ENCODE measurements around the gene IGF2R. TPM values are rescaled to one million over a fixed set of nuclear protein-coding genes. Genes with fewer than 3 reads are reported as not detected.

IGF2R gene
- total RNA-seq, 1 experiment from 2014 or later = 92.2 TPM

DNA sequence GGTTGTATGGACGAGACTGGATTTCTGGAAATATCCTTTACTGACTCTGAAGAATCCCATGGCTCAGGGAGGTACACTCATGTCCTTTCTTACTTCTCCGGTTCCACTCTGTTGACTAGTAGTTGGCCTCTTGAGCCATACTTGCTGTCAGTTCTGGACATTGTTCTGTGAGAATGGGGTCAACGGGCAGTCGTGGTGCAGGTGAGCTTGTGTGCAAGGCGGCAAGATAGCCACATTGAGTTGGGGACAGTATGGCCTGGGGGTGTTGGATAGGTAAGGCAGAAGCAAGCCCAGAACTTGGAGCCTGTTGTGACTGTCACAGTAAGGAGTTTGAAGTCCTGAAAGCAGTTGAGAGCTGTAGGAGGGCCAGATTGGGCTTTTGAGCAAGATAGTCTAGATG lies 139.2 kb downstream of the IGF2R start:
- no peaks in the 10 kb centered on the region for H3K9me3 Mint-ChIP-seq (ENCODE audit: unreplicated experiment)
- no peaks in the 10 kb centered on the region for H3K4me1 ChIP-seq
- ChIA-PET CTCF (no interaction called here), POLR2A (no interaction called here)
- no peaks in the 10 kb centered on the region for H3K9me3 ChIP-seq
- H3K27me3 Mint-ChIP-seq (ENCODE audit: insufficient read depth, unreplicated experiment) = no peaks in the 10 kb centered on the region
- no peaks in the 10 kb centered on the region for H3K4me1 Mint-ChIP-seq (ENCODE audit: low read depth, unreplicated experiment)
- peaks cover 60% of the 10 kb centered on the region for H3K36me3 Mint-ChIP-seq (ENCODE audit: insufficient read depth, unreplicated experiment)
- H3K4me3 Mint-ChIP-seq (ENCODE audit: unreplicated experiment) = no peak overlapping the region
- no peak overlapping the region for H3K4me3 ChIP-seq (ENCODE audit: low read depth, low read length)
- H3K36me3 ChIP-seq (ENCODE audit: control insufficient read depth, insufficient read depth, low read length) = peaks cover 3% of the 10 kb centered on the region
- intact Hi-C loops (cut with micrococcal nuclease; ENCODE audit: unreplicated experiment) = no loop called here
- no peak overlapping the region for H3K27ac Mint-ChIP-seq (ENCODE audit: unreplicated experiment)
- no TSS peak for BruUV-seq (replicated peaks)
- no peaks in the 10 kb centered on the region for H3K27me3 ChIP-seq (replicated peaks; ENCODE audit: control insufficient read depth, insufficient read depth, low read length)
- TF ChIP-seq, protein P1, sequence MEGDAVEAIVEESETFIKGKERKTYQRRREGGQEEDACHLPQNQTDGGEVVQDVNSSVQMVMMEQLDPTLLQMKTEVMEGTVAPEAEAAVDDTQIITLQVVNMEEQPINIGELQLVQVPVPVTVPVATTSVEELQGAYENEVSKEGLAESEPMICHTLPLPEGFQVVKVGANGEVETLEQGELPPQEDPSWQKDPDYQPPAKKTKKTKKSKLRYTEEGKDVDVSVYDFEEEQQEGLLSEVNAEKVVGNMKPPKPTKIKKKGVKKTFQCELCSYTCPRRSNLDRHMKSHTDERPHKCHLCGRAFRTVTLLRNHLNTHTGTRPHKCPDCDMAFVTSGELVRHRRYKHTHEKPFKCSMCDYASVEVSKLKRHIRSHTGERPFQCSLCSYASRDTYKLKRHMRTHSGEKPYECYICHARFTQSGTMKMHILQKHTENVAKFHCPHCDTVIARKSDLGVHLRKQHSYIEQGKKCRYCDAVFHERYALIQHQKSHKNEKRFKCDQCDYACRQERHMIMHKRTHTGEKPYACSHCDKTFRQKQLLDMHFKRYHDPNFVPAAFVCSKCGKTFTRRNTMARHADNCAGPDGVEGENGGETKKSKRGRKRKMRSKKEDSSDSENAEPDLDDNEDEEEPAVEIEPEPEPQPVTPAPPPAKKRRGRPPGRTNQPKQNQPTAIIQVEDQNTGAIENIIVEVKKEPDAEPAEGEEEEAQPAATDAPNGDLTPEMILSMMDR (IDR thresholded peaks at IDR 0.05; ENCODE audit: insufficient read depth in 1 of 2, low read depth in 1 of 2, low read length in 1 of 2, severe bottlenecking in 1 of 2, unreplicated experiment in 1 of 2) = no peak
- DNase-seq = no peak

DNA sequence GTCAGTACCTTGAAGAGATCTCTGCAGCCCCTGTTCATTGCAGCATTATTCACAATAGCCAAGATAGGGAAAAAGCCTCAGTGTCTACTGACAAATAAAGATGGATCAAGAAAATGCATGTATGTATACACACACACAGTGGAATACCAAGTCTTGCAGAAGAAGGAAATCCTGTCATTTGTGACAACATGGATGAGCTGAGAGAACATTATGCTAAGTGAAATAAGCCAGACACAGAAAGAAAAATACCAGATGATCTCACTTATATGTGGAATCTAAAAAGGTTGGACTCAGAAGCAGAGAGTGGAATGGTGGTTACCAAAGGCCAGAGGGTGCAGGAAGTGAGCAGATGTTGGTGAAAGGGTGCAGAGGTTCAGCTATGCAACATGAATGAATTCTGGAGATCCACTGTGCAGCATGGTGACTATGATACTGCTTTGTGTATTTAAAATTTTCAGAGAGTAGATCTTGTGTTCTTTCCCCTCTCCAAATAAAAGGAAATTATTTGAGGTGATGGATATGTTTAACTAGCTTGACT lies 141.8 kb downstream of the IGF2R start:
- H3K27ac Mint-ChIP-seq (ENCODE audit: unreplicated experiment) = no peak overlapping the region
- TF ChIP-seq, protein P1 (IDR thresholded peaks at IDR 0.05; ENCODE audit: insufficient read depth in 1 of 2, low read depth in 1 of 2, low read length in 1 of 2, severe bottlenecking in 1 of 2, unreplicated experiment in 1 of 2) = no peak
- H3K27me3 Mint-ChIP-seq (ENCODE audit: insufficient read depth, unreplicated experiment) = no peaks in the 10 kb centered on the region

DNA sequence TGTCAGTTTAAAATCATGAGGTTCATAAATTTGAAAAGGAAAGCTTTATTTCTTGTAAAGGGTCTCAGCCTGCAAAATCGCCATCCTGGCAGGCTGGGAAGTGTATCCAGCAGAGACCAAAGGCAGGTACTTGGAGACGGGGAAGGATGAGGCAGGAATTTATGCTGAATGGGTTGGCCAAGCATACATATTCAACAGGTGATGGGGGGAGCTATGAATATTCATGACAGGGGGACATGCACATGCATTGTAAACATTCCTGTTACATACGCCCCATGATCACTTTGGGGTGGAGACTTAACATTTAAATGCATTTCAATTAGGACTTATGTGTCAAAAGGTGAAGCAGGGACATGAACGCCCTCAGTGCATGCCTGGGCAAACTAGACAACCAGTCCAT lies 142.9 kb downstream of the IGF2R start:
- H3K4me3 Mint-ChIP-seq (ENCODE audit: unreplicated experiment) = no peak overlapping the region
- intact Hi-C loops (cut with micrococcal nuclease; ENCODE audit: unreplicated experiment) = no loop called here
- H3K9me3 ChIP-seq = peaks cover 4% of the 10 kb centered on the region; the same call in 1 of the 2 replicates
- TF ChIP-seq, protein P1 (IDR thresholded peaks at IDR 0.05; ENCODE audit: insufficient read depth in 1 of 2, low read depth in 1 of 2, low read length in 1 of 2, severe bottlenecking in 1 of 2, unreplicated experiment in 1 of 2) = no peak
- H3K4me3 ChIP-seq (ENCODE audit: low read depth, low read length) = no peak overlapping the region
- no peaks in the 10 kb centered on the region for H3K27me3 ChIP-seq (replicated peaks; ENCODE audit: control insufficient read depth, insufficient read depth, low read length)
- no peaks in the 10 kb centered on the region for H3K4me1 Mint-ChIP-seq (ENCODE audit: low read depth, unreplicated experiment)
- H3K36me3 ChIP-seq (ENCODE audit: control insufficient read depth, insufficient read depth, low read length) = 0 out of 2 replicates have a peak, but pooled peaks cover 1% of the 10 kb centered on the region
- DNase-seq = no peak
- BruUV-seq (replicated peaks) = no TSS peak
- CTCF ChIA-PET = no interaction called here
- POLR2A ChIA-PET = no interaction called here
- no peak overlapping the region for H3K27ac Mint-ChIP-seq (ENCODE audit: unreplicated experiment)
- H3K27me3 Mint-ChIP-seq (ENCODE audit: insufficient read depth, unreplicated experiment) = no peaks in the 10 kb centered on the region
- no peaks in the 10 kb centered on the region for H3K4me1 ChIP-seq
- H3K36me3 Mint-ChIP-seq (ENCODE audit: insufficient read depth, unreplicated experiment) = peaks cover 41% of the 10 kb centered on the region
- no peaks in the 10 kb centered on the region for H3K9me3 Mint-ChIP-seq (ENCODE audit: unreplicated experiment)

More for the DNA sequence above, 141.8 kb downstream of the IGF2R start:
- no peak for DNase-seq
- H3K4me3 ChIP-seq (ENCODE audit: low read depth, low read length) = no peak overlapping the region
- H3K9me3 Mint-ChIP-seq (ENCODE audit: unreplicated experiment) = no peaks in the 10 kb centered on the region
- POLR2A ChIA-PET = no interaction called here
- H3K4me1 Mint-ChIP-seq (ENCODE audit: low read depth, unreplicated experiment) = no peaks in the 10 kb centered on the region
- H3K4me1 ChIP-seq = no peaks in the 10 kb centered on the region
- intact Hi-C loops (cut with micrococcal nuclease; ENCODE audit: unreplicated experiment) = no loop called here
- H3K36me3 ChIP-seq (ENCODE audit: control insufficient read depth, insufficient read depth, low read length) = 0 out of 2 replicates have a peak, but pooled peaks cover 1% of the 10 kb centered on the region
- peaks cover 48% of the 10 kb centered on the region for H3K36me3 Mint-ChIP-seq (ENCODE audit: insufficient read depth, unreplicated experiment)
- no peaks in the 10 kb centered on the region for H3K27me3 ChIP-seq (replicated peaks; ENCODE audit: control insufficient read depth, insufficient read depth, low read length)
- CTCF ChIA-PET = no interaction called here
- H3K9me3 ChIP-seq = no peaks in the 10 kb centered on the region
- BruUV-seq (replicated peaks) = no TSS peak
- H3K4me3 Mint-ChIP-seq (ENCODE audit: unreplicated experiment) = no peak overlapping the region
